HepG2 (cell line): Measurements from ENCODE around the gene TOPORS. TPM values are rescaled to one million over a fixed set of nuclear protein-coding genes. Genes with fewer than 3 reads are reported as not detected.

Source experiments
- AHDC1 ChIP-seq: sonication (generic); formaldehyde crosslinking; IDR thresholded peaks from 2 replicates; pipeline ENCODE4 v1.5.1; 2020; ENCODE audit warnings: mild to moderate bottlenecking, missing genetic modification reagents, borderline replicate concordance
- DNMT1 ChIP-seq: sonication (generic); formaldehyde crosslinking; IDR thresholded peaks from 2 replicates; pipeline ENCODE4 v1.5.1; 2020; ENCODE audit warnings: mild to moderate bottlenecking, missing genetic modification reagents
- FOXP1 ChIP-seq, 2 experiments: fragments of 450-650 bp in 1 of 2; IDR thresholded peaks; 2 replicates each; pipeline ENCODE4 v1.6.1; 2017 to 2018; ENCODE audit warnings: antibody characterized with exemption in 1 of 2
- HOXA9 ChIP-seq: sonication (generic); formaldehyde crosslinking; IDR thresholded peaks from 2 replicates; pipeline ENCODE4 v1.8.1; 2022; ENCODE audit warnings: missing genetic modification reagents, mild to moderate bottlenecking, moderate library complexity, borderline replicate concordance
- KDM4B ChIP-seq: sonication (generic); formaldehyde crosslinking; IDR thresholded peaks from 2 replicates; pipeline ENCODE4 v1.4.0; 2020; ENCODE audit warnings: missing genetic modification reagents
- MED13 ChIP-seq: sonication (generic); formaldehyde crosslinking; IDR thresholded peaks from 2 replicates; pipeline ENCODE4 v1.5.0; 2020; ENCODE audit warnings: missing genetic modification reagents
- NCOR1 ChIP-seq: fragments of 200-600 bp; sonication (generic); IDR thresholded peaks from 2 replicates; pipeline ENCODE4 v1.7.0; 2017; ENCODE audit warnings: antibody characterized with exemption, low read length, borderline replicate concordance
- RARG ChIP-seq: sonication (generic); formaldehyde crosslinking; IDR thresholded peaks from 2 replicates; pipeline ENCODE4 v1.4.0; 2020; ENCODE audit warnings: low read depth, mild to moderate bottlenecking, missing genetic modification reagents
- RCOR2 ChIP-seq: IDR thresholded peaks from 2 replicates; pipeline ENCODE4 v1.6.1; 2016; ENCODE audit warnings: missing biosample characterization, missing genetic modification reagents
- SALL2 ChIP-seq: sonication (generic); formaldehyde crosslinking; IDR thresholded peaks from 2 replicates; pipeline ENCODE4 v1.8.1; 2023; ENCODE audit warnings: mild to moderate bottlenecking, missing genetic modification reagents, inconsistent platforms
- SUZ12 ChIP-seq: fragments of 150-350 bp; IDR thresholded peaks from 2 replicates; pipeline ENCODE4 v1.6.1; 2014; ENCODE audit warnings: low read depth, low read length
- ZHX2 ChIP-seq, 2 experiments: sonication (generic) in 1 of 2; formaldehyde crosslinking in 1 of 2; IDR thresholded peaks; 2 replicates each; pipeline versions ENCODE4 v1.6.1 to v1.9.0; 2014 to 2022; ENCODE audit warnings: antibody characterized with exemption in 1 of 2, borderline replicate concordance in 1 of 2, inconsistent platforms in 1 of 2, low read depth in 1 of 2, missing genetic modification reagents in 1 of 2
- ZMYM4 ChIP-seq: sonication (generic); formaldehyde crosslinking; IDR thresholded peaks from 2 replicates; pipeline ENCODE4 v1.8.1; 2023; ENCODE audit warnings: mild to moderate bottlenecking, missing genetic modification reagents
- ZNF101 ChIP-seq: sonication (generic); formaldehyde crosslinking; IDR thresholded peaks from 2 replicates; pipeline ENCODE4 v1.4.0; 2020; ENCODE audit warnings: mild to moderate bottlenecking, low read depth, missing genetic modification reagents, borderline replicate concordance
- ZNF136 ChIP-seq: sonication (generic); formaldehyde crosslinking; IDR thresholded peaks from 2 replicates; pipeline ENCODE4 v1.8.1; 2022; ENCODE audit warnings: low read depth, mild to moderate bottlenecking, moderate library complexity, missing genetic modification reagents
- ZNF337 ChIP-seq: sonication (generic); formaldehyde crosslinking; IDR thresholded peaks from 2 replicates; pipeline ENCODE4 v1.5.1; 2020; ENCODE audit warnings: missing genetic modification reagents, low read depth, mild to moderate bottlenecking, borderline replicate concordance
- ZNF670 ChIP-seq: sonication (generic); formaldehyde crosslinking; IDR thresholded peaks from 2 replicates; pipeline ENCODE4 v1.8.0; 2022; ENCODE audit warnings: mild to moderate bottlenecking, missing genetic modification reagents, borderline replicate concordance
- ZSCAN29 ChIP-seq: sonication (generic); formaldehyde crosslinking; conservative IDR thresholded peaks from 2 replicates; pipeline ENCODE4 v1.4.0; 2020; ENCODE audit warnings: mild to moderate bottlenecking, missing genetic modification reagents
- polyA plus RNA-seq, 8 experiments: library from polyadenylated mRNA; depleted of rRNA in 3 of 8; stranded (reverse) in 7 of 8; unstranded in 1 of 8; fragments of >200 nt; fragmentation: Illumina TruSeq in 4 of 8; extraction: Trizol in 4 of 8; gene quantifications; 2 replicates each; pipeline versions ENCODE4 v1.2.1 to v1.2.3, GENCODE V29; 2011 to 2016; ENCODE audit warnings: low read depth in 4 of 8, missing spikeins in 1 of 8, mixed read lengths in 1 of 8; ENCODE audit not compliant: insufficient read depth in 1 of 8
- total RNA-seq, 5 experiments: library from RNA; depleted of rRNA; stranded (reverse); fragments of >200 nt; fragmentation: Illumina TruSeq; extraction: Trizol; gene quantifications; 2 replicates each; pipeline ENCODE4 v1.2.3, GENCODE V29; 2016; ENCODE audit warnings: low read depth in 1 of 5

Gene TOPORS
- total and polyA plus RNA-seq, 2 of the 13 experiments (the other 11 are each of a cell fraction or from before 2014, with no cell fraction given) = 6.8 to 19.6 TPM

GRCh38 chr9:32550562-32551275 lies 1.7 kb downstream of the TOPORS start (continued):
- TF ChIP-seq FOXP1 (IDR thresholded peaks at IDR 0.05) (no peak), FOXP1 (CRISPR knock-in tag; IDR thresholded peaks at IDR 0.05) (peak; percentile 57), RCOR2 (CRISPR knock-in tag) (no peak), ZNF337 (CRISPR knock-in tag) (0 out of 2 replicates have a peak, but pooled peaks have one; percentile 13), SALL2 (CRISPR knock-in tag) (0 out of 2 replicates have a peak, but pooled peaks have one; percentile 38), ZMYM4 (CRISPR knock-in tag) (peak; percentile 95), RARG (no peak), ZNF670 (CRISPR knock-in tag) (no peak), ZNF136 (no peak), ZNF101 (no peak), KDM4B (CRISPR knock-in tag) (no peak; the same call in 1 of the 2 replicates), MED13 (CRISPR knock-in tag) (no peak), SUZ12 (no peak), ZSCAN29 (no peak), ZHX2 (IDR thresholded peaks at IDR 0.05; ENCODE audit: low read depth) (no peak; the same call in 1 of the 2 replicates), ZHX2 (CRISPR knock-in tag; IDR thresholded peaks at IDR 0.05; ENCODE audit: borderline replicate concordance) (no peak), HOXA9 (no peak; the same call in 1 of the 2 replicates), DNMT1 (no peak), NCOR1 (no peak), AHDC1 (CRISPR knock-in tag) (no peak)
